ENCODE measurements around the gene BCAS3. TPM values are rescaled to one million over a fixed set of nuclear protein-coding genes. Genes with fewer than 3 reads are reported as not detected.

BCAS3 gene
- total and polyA plus RNA-seq, 2 donors (not counting 1 experiment from before 2014, with no cell fraction given) = 13.9 to 73.4 TPM

- ATAC-seq (ENCODE audit: low read depth) = no peak
These were observed 444.8 kb downstream of the BCAS3 start for GRCh38 chr17:61122326-61122913.

GRCh38 chr17:61124562-61124961, 446.9 kb downstream of the BCAS3 start:
- Histone ChIP-seq H3K4me1 (ENCODE audit: control insufficient read depth in 2 of 2, insufficient read depth in 2 of 2, low read length in 2 of 2) (peaks cover 0 to 6% of the 10 kb centered on the region in 2 donors), H3K27ac (ENCODE audit: low read length in 2 of 2) (no peak overlapping the region), H3K9me3 (ENCODE audit: control extremely low read depth in 1 of 3, control insufficient read depth in 2 of 3, insufficient read depth in 1 of 3, low read length in 2 of 3) (no peaks in the 10 kb centered on the region), H3K36me3 (replicated peaks in 1 of 2; ENCODE audit: control extremely low read depth in 1 of 2, control insufficient read depth in 1 of 2, extremely low read depth in 1 of 2, insufficient read depth in 2 of 2, low read length in 1 of 2) (no peaks in the 10 kb centered on the region), H3K4me2 (replicated peaks; ENCODE audit: low read depth, low read length, poor library complexity, severe bottlenecking) (no peak overlapping the region), H3K79me2 (ENCODE audit: control insufficient read depth, insufficient read depth, low read length) (no peaks in the 10 kb centered on the region), H3K27me3 (replicated peaks in 1 of 4; ENCODE audit: control extremely low read depth in 1 of 4, control insufficient read depth in 3 of 4, insufficient read depth in 4 of 4, low read length in 3 of 4) (no peaks in the 10 kb centered on the region), H3K4me3 (ENCODE audit: control extremely low read depth in 1 of 5, extremely low read depth in 1 of 5, insufficient read depth in 1 of 5, low read depth in 2 of 5, low read length in 4 of 5) (no peak overlapping the region), H4K20me1 (ENCODE audit: control insufficient read depth, insufficient read depth, low read length, poor library complexity, severe bottlenecking) (no peaks in the 10 kb centered on the region), H2AFZ (ENCODE audit: insufficient read depth, low read depth, low read length, poor library complexity, severe bottlenecking) (no peak overlapping the region), H3K9ac (ENCODE audit: low read length) (no peak overlapping the region)
- CTCF ChIA-PET = no interaction called here
- no CpG with 5 or more reads among the region's 1 CpG for WGBS (ENCODE audit: insufficient coverage)
- POLR2A ChIA-PET = no interaction called here
- ATAC-seq (ENCODE audit: low read depth) (no peak), DNase-seq (no peak)
- Mint-ChIP-seq H3K27me3 (no peaks in the 10 kb centered on the region), H3K27ac (no peak overlapping the region), H3K4me3 (no peak overlapping the region), H3K4me1 (peaks cover 7% of the 10 kb centered on the region), H3K9me3 (ENCODE audit: insufficient read depth) (no peaks in the 10 kb centered on the region)
- TF ChIP-seq CTCF (IDR thresholded peaks at IDR 0.05) (no peak), EZH2 (IDR thresholded peaks at IDR 0.05; ENCODE audit: borderline replicate concordance, insufficient read depth, low read depth, low read length, poor library complexity, severe bottlenecking) (no peak)
- intact Hi-C loops (cut with micrococcal nuclease) = no loop called here

More at GRCh38 chr17:61122326-61122913, 444.8 kb downstream of the BCAS3 start:
- no peaks in the 10 kb centered on the region for H3K27me3 Mint-ChIP-seq
- no peaks in the 10 kb centered on the region for H3K36me3 ChIP-seq (replicated peaks in 1 of 2; ENCODE audit: control extremely low read depth in 1 of 2, control insufficient read depth in 1 of 2, extremely low read depth in 1 of 2, insufficient read depth in 2 of 2, low read length in 1 of 2)
- no peak overlapping the region for H3K27ac Mint-ChIP-seq
- no peaks in the 10 kb centered on the region for H3K27me3 ChIP-seq (replicated peaks in 1 of 4; ENCODE audit: control extremely low read depth in 1 of 4, control insufficient read depth in 3 of 4, insufficient read depth in 4 of 4, low read length in 3 of 4)
- TF ChIP-seq CTCF (IDR thresholded peaks at IDR 0.05) = no peak
- no peak for TF ChIP-seq EZH2 (IDR thresholded peaks at IDR 0.05; ENCODE audit: borderline replicate concordance, insufficient read depth, low read depth, low read length, poor library complexity, severe bottlenecking)
- CTCF ChIA-PET = no interaction called here
- H3K27ac ChIP-seq (ENCODE audit: low read length in 2 of 2) = no peak overlapping the region
- no CpG with 5 or more reads among the region's 2 CpGs for WGBS (ENCODE audit: insufficient coverage)
- no peak overlapping the region for H3K4me3 Mint-ChIP-seq
- H3K4me2 ChIP-seq (replicated peaks; ENCODE audit: low read depth, low read length, poor library complexity, severe bottlenecking) = no peak overlapping the region
- DNase-seq = no peak
- intact Hi-C loops (cut with micrococcal nuclease) = no loop called here
- no peaks in the 10 kb centered on the region for H3K4me1 Mint-ChIP-seq
- POLR2A ChIA-PET = no interaction called here
- H3K9me3 ChIP-seq (ENCODE audit: control extremely low read depth in 1 of 3, control insufficient read depth in 2 of 3, insufficient read depth in 1 of 3, low read length in 2 of 3) = no peaks in the 10 kb centered on the region
- H3K9ac ChIP-seq (ENCODE audit: low read length) = no peak overlapping the region
- H3K4me1 ChIP-seq (ENCODE audit: control insufficient read depth in 2 of 2, insufficient read depth in 2 of 2, low read length in 2 of 2) = no peaks in the 10 kb centered on the region
- H3K4me3 ChIP-seq (ENCODE audit: control extremely low read depth in 1 of 5, extremely low read depth in 1 of 5, insufficient read depth in 1 of 5, low read depth in 2 of 5, low read length in 4 of 5) = no peak overlapping the region
- H4K20me1 ChIP-seq (ENCODE audit: control insufficient read depth, insufficient read depth, low read length, poor library complexity, severe bottlenecking) = no peaks in the 10 kb centered on the region
- no peak overlapping the region for H2AFZ ChIP-seq (ENCODE audit: insufficient read depth, low read depth, low read length, poor library complexity, severe bottlenecking)
- no peaks in the 10 kb centered on the region for H3K9me3 Mint-ChIP-seq (ENCODE audit: insufficient read depth)
- no peaks in the 10 kb centered on the region for H3K79me2 ChIP-seq (ENCODE audit: control insufficient read depth, insufficient read depth, low read length)
